Stomach (tissue), 9 donors: Measurements from ENCODE around the gene SLC4A7. TPM values are rescaled to one million over a fixed set of nuclear protein-coding genes. Genes with fewer than 3 reads are reported as not detected.

Experiments
- DNase-seq, 2 donors: peaks; one replicate each; pipeline versions ENCODE4 v3.0.0 to v3.0.0-alpha.2; 2013 to 2019
- H3K27ac ChIP-seq, 5 donors: fragments of 200-600 bp in 4 of 5; sonication (generic) in 4 of 5; one replicate each; pipeline ENCODE4 v1.5.1; 2013 to 2019; ENCODE audit warnings: mild to moderate bottlenecking in 1 of 5, moderate library complexity in 1 of 5
- H3K27me3 ChIP-seq, 3 donors: fragments of 200-600 bp; sonication (generic); one replicate each; pipeline ENCODE4 v1.5.1; 2017 to 2019; ENCODE audit warnings: mixed run types in 1 of 3
- H3K36me3 ChIP-seq, 4 donors: fragments of 200-600 bp; sonication (generic); 1 replicate in 3 of 4; 2 replicates in 1 of 4; pipeline ENCODE4 v1.5.1; 2016 to 2019
- H3K4me1 ChIP-seq, 4 donors: fragments of 200-600 bp; sonication (generic); one replicate each; pipeline ENCODE4 v1.5.1; 2016 to 2019
- H3K4me3 ChIP-seq, 4 donors: fragments of 200-600 bp; sonication (generic) in 3 of 4; one replicate each; pipeline ENCODE4 v1.5.1; 2016 to 2019; ENCODE audit warnings: mild to moderate bottlenecking in 1 of 4
- H3K9me3 ChIP-seq, 4 donors: fragments of 200-600 bp; sonication (generic); one replicate each; pipeline ENCODE4 v1.5.1; 2016 to 2019
- EP300 ChIP-seq: sonication (generic); formaldehyde crosslinking; IDR thresholded peaks from one replicate; pipeline ENCODE4 v1.6.1; 2017; ENCODE audit warnings: antibody characterized with exemption
- POLR2A ChIP-seq, 4 donors: fragments of 450-650 bp; IDR thresholded peaks; one replicate each; pipeline ENCODE4 v1.6.1; 2016; ENCODE audit warnings: antibody characterized with exemption in 4 of 4, control low read depth in 2 of 4, mild to moderate bottlenecking in 1 of 4, moderate library complexity in 1 of 4
- POLR2AphosphoS5 ChIP-seq, 3 donors: sonication (generic); formaldehyde crosslinking; IDR thresholded peaks; one replicate each; pipeline ENCODE4 v1.6.1; 2016; ENCODE audit warnings: antibody characterized with exemption in 3 of 3
- WGBS, 5 donors: extraction: QIAGEN DNeasy Blood & Tissue Kit in 3 of 5; methylation state at CpG; one replicate each; pipeline versions ENCODE4 v1.1.5 to v1.1.7; 2013 to 2018; 5-methylcytosine and 5-hydroxymethylcytosine counted together
- intact Hi-C: fragments of 100-400 bp; cut with DNase I; formaldehyde crosslinking; loops from one replicate; pipeline ENCODE4 v1.15.1; 2023; ENCODE audit warnings: low total_unique reads
- polyA plus RNA-seq, 3 donors: library from polyadenylated mRNA; stranded (reverse); fragments of 200-250 nt; gene quantifications; one replicate each; pipeline ENCODE4 v1.2.3, GENCODE V29; 2013
- total RNA-seq, 5 donors: library from RNA; depleted of rRNA; stranded (reverse); fragments of >200 nt; gene quantifications; one replicate each; pipeline versions ENCODE4 v1.1.0 to v1.2.3, GENCODE V29; 2014 to 2016
- TF ChIP-seq, protein P1 (sequence below), 7 experiments: fragments of 450-650 bp in 4 of 7; fragments of 200-600 bp in 3 of 7; sonication (generic) in 3 of 7; IDR thresholded peaks; one replicate each; pipeline ENCODE4 v1.5.1; 2016 to 2019; ENCODE audit warnings: antibody characterized with exemption in 7 of 7, control low read depth in 2 of 7, mild to moderate bottlenecking in 1 of 7
- donor health status: healthy with polysubstance abuse.
- donor health status: Bipolar disorder and iron deficiency.
- donor health status: healthy.

Gene SLC4A7
- total and polyA plus RNA-seq, 8 donors, result 1.6 to 212 (median 27.7) TPM

DNA sequence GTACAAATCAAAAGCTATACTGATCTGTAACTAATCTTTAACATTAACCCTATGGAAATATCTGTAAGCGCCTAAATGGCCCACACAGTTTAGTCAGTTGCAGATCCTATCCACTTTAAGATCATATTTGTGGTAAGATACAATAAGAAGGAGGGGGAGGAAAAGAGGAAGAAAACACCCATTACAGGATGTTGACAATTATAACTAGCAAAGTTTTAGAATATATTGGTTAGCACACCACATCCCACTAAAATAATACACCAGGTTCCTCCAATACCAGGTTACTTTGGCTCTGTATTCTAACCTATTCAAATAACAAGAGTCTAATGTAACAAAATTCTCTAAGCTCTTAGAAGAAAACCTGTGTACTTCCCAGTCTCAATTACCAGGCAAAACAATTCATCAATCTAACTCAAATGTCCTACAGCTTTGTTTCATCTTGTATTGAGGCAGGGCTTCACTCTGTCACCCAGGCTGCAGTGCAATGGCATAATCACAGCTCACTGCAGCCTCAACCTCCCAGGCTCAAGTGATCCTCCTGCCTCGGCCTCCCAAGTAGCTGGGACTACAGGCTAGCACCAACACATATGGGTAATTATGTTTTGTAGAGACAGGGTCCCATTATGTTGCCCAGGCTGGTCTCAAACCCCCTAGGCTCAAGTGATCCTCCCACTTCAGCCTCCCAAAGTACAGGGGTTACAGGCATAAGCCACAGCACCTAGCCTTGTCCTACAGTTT lies 4.2 kb downstream of the SLC4A7 start:
- WGBS, 5 donors, result 80 to 97% (median 91%) methylated on average over 2 of the region's 2 CpGs
- H3K36me3 ChIP-seq, result no peaks in the 10 kb centered on the region
- no peak overlapping the region for H3K4me3 ChIP-seq
- peaks cover 0 to 53% (median 34%) of the 10 kb centered on the region in 4 donors for H3K4me1 ChIP-seq
- H3K27me3 ChIP-seq, result no peaks in the 10 kb centered on the region
- no peak for TF ChIP-seq POLR2A (IDR thresholded peaks at IDR 0.05)
- no peak for TF ChIP-seq POLR2AphosphoS5 (IDR thresholded peaks at IDR 0.05)
- no peak for TF ChIP-seq EP300
- TF ChIP-seq, protein P1, sequence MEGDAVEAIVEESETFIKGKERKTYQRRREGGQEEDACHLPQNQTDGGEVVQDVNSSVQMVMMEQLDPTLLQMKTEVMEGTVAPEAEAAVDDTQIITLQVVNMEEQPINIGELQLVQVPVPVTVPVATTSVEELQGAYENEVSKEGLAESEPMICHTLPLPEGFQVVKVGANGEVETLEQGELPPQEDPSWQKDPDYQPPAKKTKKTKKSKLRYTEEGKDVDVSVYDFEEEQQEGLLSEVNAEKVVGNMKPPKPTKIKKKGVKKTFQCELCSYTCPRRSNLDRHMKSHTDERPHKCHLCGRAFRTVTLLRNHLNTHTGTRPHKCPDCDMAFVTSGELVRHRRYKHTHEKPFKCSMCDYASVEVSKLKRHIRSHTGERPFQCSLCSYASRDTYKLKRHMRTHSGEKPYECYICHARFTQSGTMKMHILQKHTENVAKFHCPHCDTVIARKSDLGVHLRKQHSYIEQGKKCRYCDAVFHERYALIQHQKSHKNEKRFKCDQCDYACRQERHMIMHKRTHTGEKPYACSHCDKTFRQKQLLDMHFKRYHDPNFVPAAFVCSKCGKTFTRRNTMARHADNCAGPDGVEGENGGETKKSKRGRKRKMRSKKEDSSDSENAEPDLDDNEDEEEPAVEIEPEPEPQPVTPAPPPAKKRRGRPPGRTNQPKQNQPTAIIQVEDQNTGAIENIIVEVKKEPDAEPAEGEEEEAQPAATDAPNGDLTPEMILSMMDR (IDR thresholded peaks at IDR 0.05), result no peak
- no peaks in the 10 kb centered on the region for H3K9me3 ChIP-seq
- H3K27ac ChIP-seq, result peak overlapping the region in 2 of 5 donors; percentile 18 to 27
- DNase-seq, result no peak
- intact Hi-C loops, result no loop called here

DNA sequence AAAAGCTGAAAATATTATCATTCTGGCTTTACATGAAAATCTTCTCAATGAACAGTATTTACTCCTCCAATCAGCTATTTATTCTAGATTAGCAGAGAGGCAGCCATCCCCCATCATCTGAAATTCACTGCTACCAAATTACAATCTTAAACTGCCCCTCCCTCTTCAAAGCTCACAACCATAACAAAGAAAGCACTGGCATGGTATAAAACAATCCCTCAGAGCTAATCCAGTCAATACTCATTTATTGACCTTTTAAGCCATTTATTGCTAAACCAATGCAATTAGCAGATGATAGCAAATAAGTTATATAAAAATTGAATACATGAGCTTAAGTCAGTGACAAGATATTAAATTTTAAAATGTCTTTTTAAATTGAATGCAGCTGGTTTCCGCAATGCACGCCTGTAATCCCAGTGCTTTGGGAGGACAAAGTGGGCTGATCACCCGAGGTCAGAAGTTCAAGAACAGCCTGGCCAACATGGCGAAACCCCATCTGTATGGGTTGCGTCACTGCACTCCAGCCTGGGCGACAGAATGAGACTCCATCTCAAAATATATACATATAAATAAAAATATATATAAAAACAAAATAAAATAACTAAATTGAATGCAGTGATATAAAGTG lies 12.1 kb downstream of the SLC4A7 start:
- 73 to 86% (median 83%) methylated on average over 6 of the region's 6 CpGs for WGBS, 5 donors
- no peaks in the 10 kb centered on the region for H3K36me3 ChIP-seq
- intact Hi-C loops, result no loop called here
- TF ChIP-seq, protein P1 (IDR thresholded peaks at IDR 0.05), result no peak
- TF ChIP-seq POLR2A (IDR thresholded peaks at IDR 0.05), result no peak
- TF ChIP-seq POLR2AphosphoS5 (IDR thresholded peaks at IDR 0.05), result no peak
- peaks cover 0 to 59% (median 27%) of the 10 kb centered on the region in 4 donors for H3K4me1 ChIP-seq
- no peaks in the 10 kb centered on the region for H3K9me3 ChIP-seq
- H3K27ac ChIP-seq, result no peak overlapping the region
- no peak overlapping the region for H3K4me3 ChIP-seq
- H3K27me3 ChIP-seq, result no peaks in the 10 kb centered on the region
- no peak for DNase-seq

DNA sequence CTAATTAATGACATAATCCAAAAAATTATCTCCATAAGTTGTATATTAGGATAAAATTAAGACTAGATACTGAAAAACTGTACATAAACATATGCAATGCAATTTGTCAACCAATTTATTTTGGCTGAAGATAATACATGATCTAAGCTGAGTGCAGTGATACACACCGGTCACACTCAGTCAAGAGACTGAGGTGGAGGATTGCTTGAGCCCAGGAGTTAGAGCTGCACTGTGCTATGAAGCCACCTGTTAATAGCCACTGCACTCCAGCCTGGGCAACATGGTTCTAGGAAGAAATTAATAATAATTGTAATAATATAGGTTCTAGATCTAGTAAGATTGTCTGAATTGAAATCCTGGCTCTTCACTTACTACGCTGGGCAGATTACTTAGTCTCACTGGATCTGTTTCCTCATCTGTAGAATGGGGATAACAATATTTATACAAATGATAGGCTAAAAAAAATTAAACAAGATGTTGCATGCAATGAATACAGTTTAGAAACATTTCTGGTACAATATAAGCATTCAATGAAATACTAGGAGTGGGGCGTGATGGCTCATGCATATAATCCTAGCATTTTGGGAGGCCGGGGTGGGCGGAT lies 15.8 kb downstream of the SLC4A7 start:
- H3K27ac ChIP-seq, result no peak overlapping the region
- WGBS, 5 donors, result 93 to 98% (median 96%) methylated on average over 5 of the region's 5 CpGs
- intact Hi-C loops, result loop anchor here (10.0 kb wide), 1 partner anchor 324 kb away; no protein-coding TSS in a partner anchor

DNA sequence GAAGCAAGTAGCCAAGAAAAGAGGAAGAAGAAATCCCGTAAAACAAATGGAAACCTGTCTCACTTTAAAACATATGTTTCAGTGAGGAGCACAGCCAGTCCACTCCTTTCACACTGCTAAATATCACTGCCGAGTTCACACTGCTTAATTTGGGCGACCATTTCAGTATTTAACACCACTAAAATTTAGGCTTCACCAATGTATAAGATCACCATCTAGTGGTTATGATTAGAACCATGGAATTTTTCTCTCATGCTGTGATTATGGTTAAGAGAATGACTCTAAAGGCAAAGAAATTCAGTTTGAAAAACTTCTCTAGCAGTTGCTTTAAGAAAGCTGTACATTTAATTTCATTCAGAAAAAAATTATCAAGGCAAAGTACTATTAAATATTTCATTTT lies 16.6 kb downstream of the SLC4A7 start:
- Histone ChIP-seq H3K27ac (no peak overlapping the region), H3K4me3 (no peak overlapping the region), H3K9me3 (no peaks in the 10 kb centered on the region), H3K36me3 (no peaks in the 10 kb centered on the region), H3K4me1 (peaks cover 0 to 52% (median 24%) of the 10 kb centered on the region in 4 donors), H3K27me3 (no peaks in the 10 kb centered on the region)
- no peak for TF ChIP-seq POLR2AphosphoS5 (IDR thresholded peaks at IDR 0.05)
- TF ChIP-seq, protein P1 (IDR thresholded peaks at IDR 0.05), result peak in 5 of 7 experiments; percentile 33 to 63 (median 58)
- DNase-seq, result peak in 1 of 2 donors; percentile 64
- intact Hi-C loops, result loop anchor here (10.0 kb wide), 1 partner anchor 323 kb away; no protein-coding TSS in a partner anchor
- 5 to 17% (median 15%) methylated on average over 3 of the region's 3 CpGs for WGBS, 5 donors

More for the DNA sequence above, 15.8 kb downstream of the SLC4A7 start:
- Histone ChIP-seq H3K36me3 (no peaks in the 10 kb centered on the region), H3K27me3 (no peaks in the 10 kb centered on the region), H3K4me1 (peaks cover 0 to 53% (median 24%) of the 10 kb centered on the region in 4 donors), H3K4me3 (no peak overlapping the region), H3K9me3 (no peaks in the 10 kb centered on the region)
- no peak for DNase-seq
- TF ChIP-seq POLR2AphosphoS5 (IDR thresholded peaks at IDR 0.05) (no peak), POLR2A (IDR thresholded peaks at IDR 0.05) (no peak), EP300 (no peak)
- TF ChIP-seq, protein P1 (IDR thresholded peaks at IDR 0.05), result no peak
